ENCODE measurements around the gene PCP4L1. TPM values are rescaled to one million over a fixed set of nuclear protein-coding genes. Genes with fewer than 3 reads are reported as not detected.

The PCP4L1 gene
- total and polyA plus RNA-seq, 12 donors: 0.11 to 0.39 (median 0.27) TPM; not detected in 6

DNA sequence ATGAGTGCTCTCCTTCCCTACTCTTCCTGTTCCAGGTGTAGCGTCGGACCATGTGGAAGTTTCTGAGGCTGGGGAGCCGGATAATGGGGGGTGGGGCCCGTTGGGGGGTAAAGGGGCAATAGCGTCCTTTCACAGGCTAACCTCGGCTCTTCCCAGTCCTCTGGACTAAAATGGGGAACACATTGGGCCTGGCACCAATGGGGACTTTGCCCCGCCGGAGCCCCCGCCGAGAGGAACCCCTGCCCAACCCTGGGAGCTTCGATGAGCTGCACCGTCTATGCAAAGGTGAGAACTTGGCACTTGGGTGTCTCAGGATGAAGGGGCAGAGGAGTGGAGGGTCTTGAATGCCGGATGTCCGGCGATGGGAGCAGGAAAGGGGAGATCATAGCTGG, 32.2 kb upstream of the PCP4L1 start:
- TF ChIP-seq CTCF (IDR thresholded peaks at IDR 0.05) (no peak), POLR2A (IDR thresholded peaks at IDR 0.05) (no peak)
- intact Hi-C loops (cut with DNase I): loop anchor here (5.0 to 10.0 kb wide), 5 partner anchors 61 to 156 kb away; partner anchors contain the start of gene CFAP126 (in 1 of the 2)
- Histone ChIP-seq H3K4me3 (peak overlapping the region in 3 of 4 donors; percentile 37 to 57 (median 51)), H3K9me3 (replicated peaks in 1 of 3) (no peaks in the 10 kb centered on the region), H3K4me1 (replicated peaks in 1 of 2) (peaks cover 5 to 23% of the 10 kb centered on the region in 2 donors), H3K27me3 (no peaks in the 10 kb centered on the region), H3K36me3 (replicated peaks in 1 of 2) (peaks cover 0 to 23% of the 10 kb centered on the region in 2 donors), H3K27ac (peak overlapping the region in 1 of 5 donors; percentile 4)
- peak in 1 of 7 donors; percentile 15 for DNase-seq
- WGBS, 4 donors: 11 to 17% (median 14%) methylated on average over 12 to 15 of the region's 15 CpGs

GRCh38 chr1:161226759-161227158, 31.8 kb upstream of the PCP4L1 start:
- H3K27ac ChIP-seq: no peak overlapping the region
- DNase-seq: no peak
- 68 to 79% (median 73%) methylated on average over 3 of the region's 3 CpGs for WGBS, 4 donors

GRCh38 chr1:161227196-161227871, 31.2 kb upstream of the PCP4L1 start:
- Histone ChIP-seq H3K27ac (peak overlapping the region in 2 of 5 donors; percentile 48 to 67), H3K27me3 (no peaks in the 10 kb centered on the region), H3K4me1 (replicated peaks in 1 of 2) (peaks cover 5 to 23% of the 10 kb centered on the region in 2 donors), H3K36me3 (replicated peaks in 1 of 2) (peaks cover 0 to 23% of the 10 kb centered on the region in 2 donors), H3K9me3 (replicated peaks in 1 of 3) (no peaks in the 10 kb centered on the region), H3K4me3 (peak overlapping the region in 1 of 4 donors; percentile 29)
- intact Hi-C loops (cut with DNase I): loop anchor here (5.0 to 10.0 kb wide), 5 partner anchors 60 to 155 kb away; partner anchors contain the start of gene CFAP126 (in 1 of the 2)
- 37 to 48% (median 42%) methylated on average over 10 to 11 of the region's 11 CpGs for WGBS, 4 donors
- DNase-seq: peak; percentile 79 to 94 (median 85)
- peak; percentile 89 to 98 (median 94) for TF ChIP-seq CTCF (IDR thresholded peaks at IDR 0.05)
- no peak for TF ChIP-seq POLR2A (IDR thresholded peaks at IDR 0.05)

More at GRCh38 chr1:161226759-161227158, 31.8 kb upstream of the PCP4L1 start:
- Histone ChIP-seq H3K27me3 (no peaks in the 10 kb centered on the region), H3K4me3 (peak overlapping the region in 1 of 4 donors; percentile 57), H3K9me3 (replicated peaks in 1 of 3) (no peaks in the 10 kb centered on the region), H3K4me1 (replicated peaks in 1 of 2) (peaks cover 5 to 23% of the 10 kb centered on the region in 2 donors), H3K36me3 (replicated peaks in 1 of 2) (peaks cover 0 to 23% of the 10 kb centered on the region in 2 donors)
- intact Hi-C loops (cut with DNase I): loop anchor here (5.0 to 10.0 kb wide), 5 partner anchors 61 to 156 kb away; partner anchors contain the start of gene CFAP126 (in 1 of the 2)
- TF ChIP-seq CTCF (IDR thresholded peaks at IDR 0.05) (no peak), POLR2A (IDR thresholded peaks at IDR 0.05) (no peak)

GRCh38 chr1:161228032-161228431, 30.5 kb upstream of the PCP4L1 start:
- 71 to 87% (median 77%) methylated on average over 7 of the region's 7 CpGs for WGBS, 4 donors
- Histone ChIP-seq H3K4me3 (peak overlapping the region in 1 of 4 donors; percentile 29), H3K27me3 (no peaks in the 10 kb centered on the region), H3K36me3 (replicated peaks in 1 of 2) (peaks cover 0 to 23% of the 10 kb centered on the region in 2 donors), H3K27ac (peak overlapping the region in 2 of 5 donors; percentile 48 to 67), H3K4me1 (replicated peaks in 1 of 2) (peaks cover 5 to 23% of the 10 kb centered on the region in 2 donors), H3K9me3 (replicated peaks in 1 of 3) (no peaks in the 10 kb centered on the region)
- DNase-seq: no peak
- TF ChIP-seq POLR2A (IDR thresholded peaks at IDR 0.05) (no peak), CTCF (IDR thresholded peaks at IDR 0.05) (no peak)
- intact Hi-C loops (cut with DNase I): loop anchor here (5.0 to 10.0 kb wide), 5 partner anchors 59 to 154 kb away; partner anchors contain the start of gene CFAP126 (in 1 of the 2)

All from adrenal gland (tissue), 12 donors.